GM12878 (cell line): ENCODE data around the gene UBE2J2. TPM values are rescaled to one million over a fixed set of nuclear protein-coding genes. Genes with fewer than 3 reads are reported as not detected.

Experiments used
- ATAC-seq: fragments of 200-7000 bp; cut with Tn5 transposase; 3 replicates; pipeline ENCODE4 v1.9.1; 2020; ENCODE audit warnings: mild to moderate bottlenecking, moderate library complexity
- BruUV-seq: library from RNA; stranded (reverse); fragments of 400-500 nt; replicated peaks from 2 replicates; lab custom pipeline; 2021; lab: Mats Ljungman, UMichigan
- CTCF ChIA-PET: fragments of 300-600 bp; sonication (Branson Sonifier 250); formaldehyde crosslinking; extraction: SDS; loops from one replicate; lab custom pipeline; 2021; ENCODE audit warnings: inconsistent platforms; lab: Yijun Ruan, JAX
- POLR2A ChIA-PET: fragments of 350-600 bp; formaldehyde crosslinking; extraction: SDS; loops from one replicate; lab custom pipeline; 2021; ENCODE audit warnings: inconsistent platforms; lab: Charles Lee
- RAD21 ChIA-PET: fragments of 300-600 bp; sonication (Branson Sonifier 250); formaldehyde crosslinking; loops from one replicate; lab custom pipeline; 2023; ENCODE audit warnings: antibody characterized with exemption; ENCODE audit not compliant: unreplicated experiment; lab: Charles Lee
- SMC1A ChIA-PET: fragments of 300-600 bp; sonication (Branson Sonifier 250); formaldehyde crosslinking; loops from one replicate; lab custom pipeline; 2023; ENCODE audit not compliant: unreplicated experiment, uncharacterized antibody; lab: Charles Lee
- DNase-seq: peaks from one replicate; pipeline ENCODE4 v3.0.0-alpha.2; 2011; ENCODE audit warnings: low read depth, low spot score
- FAIRE-seq: peaks from 3 replicates; lab custom pipeline; 2011; peaks lifted over from hg19 to GRCh38; lab: Jason Lieb, UNC
- H2AFZ ChIP-seq: 2 replicates; pipeline ENCODE4 v1.6.0; 2011; ENCODE audit warnings: low read depth, low read length, control low read depth; ENCODE audit not compliant: control insufficient read depth
- H3K27ac ChIP-seq: 2 replicates; pipeline ENCODE4 v1.5.1; 2011; ENCODE audit warnings: control low read depth; ENCODE audit not compliant: control insufficient read depth, insufficient read depth
- H3K27me3 ChIP-seq, 2 experiments: replicated peaks in 1 of 2; 2 replicates each; pipeline versions ENCODE4 v1.6.0 to v1.6.1; 2011; ENCODE audit warnings: low read length in 1 of 2; ENCODE audit not compliant: control insufficient read depth in 2 of 2, insufficient read depth in 2 of 2
- H3K36me3 ChIP-seq, 2 experiments: 2 replicates each; pipeline ENCODE4 v1.5.1; 2011; ENCODE audit warnings: low read length in 1 of 2; ENCODE audit not compliant: control insufficient read depth in 2 of 2, insufficient read depth in 2 of 2
- H3K4me1 ChIP-seq: 2 replicates; pipeline ENCODE4 v1.6.1; 2011; ENCODE audit warnings: mild to moderate bottlenecking, low read length, moderate library complexity, mixed read lengths; ENCODE audit not compliant: control insufficient read depth, insufficient read depth
- H3K4me2 ChIP-seq: 2 replicates; pipeline ENCODE4 v1.6.0; 2011; ENCODE audit warnings: control low read depth; ENCODE audit not compliant: control insufficient read depth, insufficient read depth
- H3K4me3 ChIP-seq: fragments of 200-600 bp; sonication (generic); 2 replicates; pipeline ENCODE4 v1.5.1; 2016
- H3K79me2 ChIP-seq: 2 replicates; pipeline ENCODE4 v1.6.0; 2011; ENCODE audit warnings: low read length; ENCODE audit not compliant: control insufficient read depth, insufficient read depth
- H3K9ac ChIP-seq: 2 replicates; pipeline ENCODE4 v1.8.0; 2011; ENCODE audit warnings: low read length, control low read depth, mixed read lengths; ENCODE audit not compliant: control insufficient read depth, insufficient read depth
- H3K9me3 ChIP-seq: replicated peaks from 3 replicates; pipeline ENCODE4 v1.5.1; 2011; ENCODE audit warnings: mild to moderate bottlenecking, low read length; ENCODE audit not compliant: control insufficient read depth, insufficient read depth
- H4K20me1 ChIP-seq: 2 replicates; pipeline ENCODE4 v1.6.0; 2011; ENCODE audit not compliant: control insufficient read depth, insufficient read depth
- ASH2L ChIP-seq: fragments of 300-600, 200-600 bp; sonication (generic); IDR thresholded peaks from 2 replicates; pipeline ENCODE4 v1.6.1; 2017; ENCODE audit warnings: low read depth, mild to moderate bottlenecking, borderline replicate concordance
- BRCA1 ChIP-seq: IDR thresholded peaks from 2 replicates; pipeline ENCODE4 v1.6.1; 2011; ENCODE audit warnings: low read depth, low read length, improper control_type of control experiment
- CTCF ChIP-seq, 3 experiments: IDR thresholded peaks in 2 of 3; conservative IDR thresholded peaks in 1 of 3; 2 replicates each; pipeline ENCODE4 v1.5.1; 2011; ENCODE audit warnings: low read depth in 3 of 3, low read length in 3 of 3, mild to moderate bottlenecking in 3 of 3, control low read depth in 2 of 3, moderate library complexity in 2 of 3, inconsistent platforms in 1 of 3, mixed read lengths in 1 of 3; ENCODE audit not compliant: control insufficient read depth in 2 of 3, insufficient read depth in 1 of 3; ENCODE audit errors: extremely low read depth in 1 of 3
- DPF2 ChIP-seq: fragments of 450-650 bp; IDR thresholded peaks from 2 replicates; pipeline ENCODE4 v1.6.1; 2017; ENCODE audit warnings: mild to moderate bottlenecking
- E4F1 ChIP-seq: fragments of 450-650 bp; IDR thresholded peaks from 2 replicates; pipeline ENCODE4 v1.6.1; 2018; ENCODE audit warnings: borderline replicate concordance, mild to moderate bottlenecking; ENCODE audit not compliant: partially characterized antibody
- ETV6 ChIP-seq, 2 experiments: fragments of 450-650 bp in 1 of 2; IDR thresholded peaks in 1 of 2; conservative IDR thresholded peaks in 1 of 2; 2 replicates each; pipeline ENCODE4 v1.6.1; 2014; ENCODE audit warnings: antibody characterized with exemption in 1 of 2, borderline replicate concordance in 1 of 2, low read depth in 1 of 2, mild to moderate bottlenecking in 1 of 2, moderate library complexity in 1 of 2
- HCFC1 ChIP-seq: fragments of 150-350 bp; IDR thresholded peaks from 2 replicates; pipeline ENCODE4 v1.6.1; 2014; ENCODE audit warnings: low read length
- KAT2A ChIP-seq: conservative IDR thresholded peaks from 2 replicates; pipeline ENCODE4 v1.6.1; 2011; ENCODE audit warnings: low read depth, low read length; ENCODE audit not compliant: control insufficient read depth
- MEF2B ChIP-seq: fragments of 450-650 bp; IDR thresholded peaks from 2 replicates; pipeline ENCODE4 v1.6.1; 2018; ENCODE audit warnings: mild to moderate bottlenecking, moderate library complexity; ENCODE audit not compliant: partially characterized antibody, poor library complexity, severe bottlenecking
- MXI1 ChIP-seq: fragments of 150-350 bp; IDR thresholded peaks from 2 replicates; pipeline ENCODE4 v1.6.1; 2011; ENCODE audit warnings: low read depth, mild to moderate bottlenecking, inconsistent platforms, low read length, improper control_type of control experiment
- NBN ChIP-seq: fragments of 450-650 bp; IDR thresholded peaks from 2 replicates; pipeline ENCODE4 v1.6.1; 2016
- NFIC ChIP-seq: IDR thresholded peaks from 2 replicates; pipeline ENCODE4 v1.6.1; 2012; ENCODE audit warnings: low read depth, mild to moderate bottlenecking, inconsistent platforms, low read length, moderate library complexity
- ZBTB11 ChIP-seq: fragments of 450-650 bp; formaldehyde crosslinking; IDR thresholded peaks from 2 replicates; pipeline ENCODE4 v1.5.0; 2022; ENCODE audit warnings: mild to moderate bottlenecking, missing genetic modification characterization
- WGBS: methylation state at CpG from one replicate; pipeline ENCODE4 v1.1.6; 2016; ENCODE audit warnings: low lambda C conversion rate; ENCODE audit not compliant: insufficient replicate concordance, insufficient coverage; ENCODE audit errors: missing lambda C conversion rate; 5-methylcytosine and 5-hydroxymethylcytosine counted together
- in situ Hi-C: fragments of 300-500 bp; cut with MboI; formaldehyde crosslinking; loops from 9 replicates; pipeline ENCODE4 v1.14.3; 2018; ENCODE audit warnings: mixed read lengths
- intact Hi-C: fragments of 100-400 bp; cut with micrococcal nuclease; formaldehyde crosslinking; loops from one replicate; pipeline ENCODE4 v1.14.2; 2022; ENCODE audit not compliant: unreplicated experiment
- polyA plus RNA-seq, 11 experiments: library from polyadenylated mRNA; depleted of rRNA in 4 of 11; unstranded in 6 of 11; stranded (reverse) in 5 of 11; fragments of >200 nt; fragmentation: Nextera tagmentation in 4 of 11; fragmentation: Illumina TruSeq in 1 of 11; extraction: Ambion mirVana in 4 of 11; extraction: Trizol in 1 of 11; gene quantifications; 1 replicate in 1 of 11; 2 replicates in 10 of 11; pipeline versions ENCODE4 v1.2.1 to v1.2.3, GENCODE V29; 2011 to 2016; ENCODE audit warnings: inconsistent platforms in 2 of 11, missing spikeins in 2 of 11, low read depth in 1 of 11
- total RNA-seq, 4 experiments: library from RNA; depleted of rRNA in 3 of 4; stranded (reverse); fragments of >200 nt in 3 of 4; fragmentation: Illumina TruSeq in 1 of 4; extraction: Trizol in 1 of 4; gene quantifications; 2 replicates each; pipeline versions ENCODE4 v1.2.1 to v1.2.3, GENCODE V29; 2013 to 2021

Gene UBE2J2
- total and polyA plus RNA-seq, 10 of the 15 experiments (the other 5 are each of a cell fraction or from before 2014, with no cell fraction given) = 0.72 to 70.5 (median 49.2) TPM

- 92% methylated on average over 3 of the region's 14 CpGs for WGBS
- in situ Hi-C loops (no loop called here), intact Hi-C loops (no loop called here)
- Histone ChIP-seq H3K27me3 (no peaks in the 10 kb centered on the region), H3K4me3 (no peak overlapping the region), H4K20me1 (no peaks in the 10 kb centered on the region; the same call in 1 of the 2 replicates), H3K79me2 (peaks cover 44% of the 10 kb centered on the region), H3K4me1 (peaks cover 10% of the 10 kb centered on the region), H3K9ac (no peak overlapping the region), H3K27ac (no peak overlapping the region), H2AFZ (no peak overlapping the region), H3K36me3 (peaks cover 0 to 9% of the 10 kb centered on the region in 2 experiments; a peak in 3 of 4 replicates), H3K9me3 (no peaks in the 10 kb centered on the region), H3K4me2 (no peak overlapping the region; the same call in 1 of the 2 replicates)
- ATAC-seq (no peak), DNase-seq (no peak), FAIRE-seq (no peak)
- TF ChIP-seq DPF2 (no peak), ASH2L (no peak), BRCA1 (no peak), CTCF (IDR thresholded peaks at IDR 0.05 in 2 of 3, conservative IDR thresholded peaks at IDR 0.05 in 1 of 3; ENCODE audit: control insufficient read depth in 2 of 3, extremely low read depth in 1 of 3, insufficient read depth in 1 of 3, low read depth in 3 of 3, low read length in 3 of 3) (no peak), ZBTB11 (CRISPR knock-in tag) (no peak), NBN (no peak), ETV6 (conservative IDR thresholded peaks at IDR 0.05 in 1 of 2, IDR thresholded peaks at IDR 0.05 in 1 of 2; ENCODE audit: borderline replicate concordance in 1 of 2, low read depth in 1 of 2) (no peak), KAT2A (no peak), MXI1 (no peak), NFIC (no peak), E4F1 (no peak), HCFC1 (no peak), MEF2B (no peak)
- BruUV-seq = no TSS peak
- ChIA-PET RAD21 (no interaction called here), CTCF (no interaction called here), SMC1A (no interaction called here), POLR2A (no interaction called here)
Observed at GRCh38 chr1:1322418-1322817, 48.8 kb upstream of the UBE2J2 start.
